ENCODE data around the gene WFIKKN1. TPM values are rescaled to one million over a fixed set of nuclear protein-coding genes. Genes with fewer than 3 reads are reported as not detected.
A peak's percentile ranks its signal among the peaks of the same experiment; 100 is the strongest.

WFIKKN1 gene
- total RNA-seq (under 1 TPM; 0.11 to 0.80 (median 0.27) TPM), polyA plus RNA-seq (under 1 TPM; 0.61 to 0.95 TPM)
- long read RNA-seq, donor 1, full-length matches to known transcripts, result 3 of 3 reads
- long read RNA-seq, donor 1, partial matches to known transcripts, result 0 of 3 reads
- long read RNA-seq, donor 1, other reads (novel, unspliced or antisense), result 0 of 3 reads
- long read RNA-seq, donor 2, full-length matches to known transcripts, result 8 of 8 reads
- long read RNA-seq, donor 2, partial matches to known transcripts, result 0 of 8 reads
- long read RNA-seq, donor 2, other reads (novel, unspliced or antisense), result 0 of 8 reads
- long read RNA-seq, donor 3, full-length matches to known transcripts, result 12 of 12 reads
- long read RNA-seq, donor 3, partial matches to known transcripts, result 0 of 12 reads
- long read RNA-seq, donor 3, other reads (novel, unspliced or antisense), result 0 of 12 reads

GRCh38 chr16:630815-631405 lies at the start of gene WFIKKN1:
TSS of gene WFIKKN1 (plus strand) at chr16:630985. CDS start at chr16:631254, 269 bp downstream.
- Histone ChIP-seq H3K27me3 (no peaks in the 10 kb centered on the region), H3K4me3 (no peak within 1 kb of the TSS), H3K36me3 (peaks cover 0 to 53% (median 9%) of the 10 kb centered on the region in 9 donors), H3K4me1 (peaks cover 22 to 40% (median 34%) of the 10 kb centered on the region in 9 donors), H3K9me3 (no peaks in the 10 kb centered on the region), H3K27ac (peak within 1 kb of the TSS in 4 of 10 donors; percentile 1 to 31 (median 12))
- peak in 1 of 8 donors; percentile 2 for ATAC-seq
- DNase-seq, result no peak
- intact Hi-C loops (cut with DNase I), result loop anchor here in 1 of 10 donors (5.0 kb wide), 1 partner anchor 39 kb away; the partner anchor contains the start of gene RAB40C
- TF ChIP-seq CTCF (IDR thresholded peaks at IDR 0.05), result no peak
- 4 to 6% methylated on average over 23 of the region's 23 CpGs for WGBS, 2 donors

GRCh38 chr16:582218-582613 lies 48.6 kb upstream of the WFIKKN1 start:
- H3K27ac ChIP-seq, result no peak overlapping the region
- no peak for ATAC-seq
- no peak overlapping the region for H3K4me3 ChIP-seq
- H3K27me3 ChIP-seq, result no peaks in the 10 kb centered on the region
- DNase-seq, result peak in 1 of 2 donors; percentile 21
- no peak for TF ChIP-seq CTCF (IDR thresholded peaks at IDR 0.05)
- intact Hi-C loops (cut with DNase I), result loop anchor here in 6 of 10 donors (5.0 to 10.0 kb wide), 4 partner anchors 73 to 157 kb away; partner anchors contain the start of genes RHOT2 (in 2 of the 6) and RAB11FIP3 (in 1 of the 6)
- 81 to 92% methylated on average over 18 of the region's 18 CpGs for WGBS, 2 donors
- peaks cover 4 to 39% (median 13%) of the 10 kb centered on the region in 9 donors for H3K4me1 ChIP-seq
- no peaks in the 10 kb centered on the region for H3K9me3 ChIP-seq
- peaks cover 0 to 17% (median 0%) of the 10 kb centered on the region in 9 donors for H3K36me3 ChIP-seq

DNA sequence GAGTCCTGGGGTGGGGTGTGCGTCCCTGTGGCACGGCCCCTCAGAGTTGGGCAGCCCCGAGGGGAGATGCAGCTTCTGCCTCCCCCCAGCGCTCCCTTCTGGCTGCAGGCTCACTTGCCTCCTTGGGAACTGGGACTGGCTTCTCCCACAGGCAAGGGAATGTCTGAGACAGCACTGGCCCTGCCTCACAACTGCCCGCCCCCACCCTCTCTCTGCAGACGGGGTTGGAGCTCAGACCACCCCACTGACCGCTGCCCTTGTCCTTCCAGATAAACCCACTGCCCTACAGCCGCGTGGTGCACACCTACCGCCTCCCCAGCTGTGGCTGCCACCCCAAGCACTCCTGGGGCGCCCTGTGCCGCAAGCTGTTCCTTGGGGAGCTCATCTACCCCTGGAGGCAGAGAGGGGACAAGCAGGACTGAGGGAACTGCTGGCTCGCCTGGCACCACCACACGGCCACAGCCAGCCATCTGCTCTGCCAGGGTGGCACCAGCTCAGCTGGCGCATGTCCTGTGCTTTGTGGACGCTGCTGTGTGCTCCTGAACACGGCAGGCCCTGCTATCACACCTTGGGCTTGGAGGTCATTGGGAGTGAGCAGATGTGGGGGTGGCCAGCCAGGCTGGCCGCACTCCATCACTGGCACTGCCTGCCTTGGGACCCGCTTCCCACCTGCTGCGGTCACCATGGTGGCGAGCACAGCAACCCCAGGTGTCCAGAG lies 48.0 kb upstream of the WFIKKN1 start:
- DNase-seq, result peak in 1 of 2 donors; percentile 68
- Histone ChIP-seq H3K36me3 (peaks cover 0 to 17% (median 0%) of the 10 kb centered on the region in 9 donors), H3K4me3 (no peak overlapping the region), H3K4me1 (peaks cover 7 to 45% (median 17%) of the 10 kb centered on the region in 9 donors), H3K27ac (peak overlapping the region in 3 of 10 donors; percentile 28 to 65 (median 41)), H3K9me3 (no peaks in the 10 kb centered on the region), H3K27me3 (no peaks in the 10 kb centered on the region)
- intact Hi-C loops (cut with DNase I), result loop anchor here in 6 of 10 donors (5.0 to 10.0 kb wide), 4 partner anchors 72 to 158 kb away; partner anchors contain the start of genes RHOT2 (in 2 of the 6) and RAB11FIP3 (in 1 of the 6)
- TF ChIP-seq CTCF (IDR thresholded peaks at IDR 0.05), result no peak
- WGBS, 2 donors, result 81 to 86% methylated on average over 21 of the region's 21 CpGs
- peak in 6 of 8 donors; percentile 2 to 53 (median 34) for ATAC-seq
